Measurements from ENCODE around the gene ADAMTS14. TPM values are rescaled to one million over a fixed set of nuclear protein-coding genes. Genes with fewer than 3 reads are reported as not detected.

The ADAMTS14 gene
- total RNA-seq, 2 donors from 2014 or later: 0.33 TPM; not detected in 1

DNA sequence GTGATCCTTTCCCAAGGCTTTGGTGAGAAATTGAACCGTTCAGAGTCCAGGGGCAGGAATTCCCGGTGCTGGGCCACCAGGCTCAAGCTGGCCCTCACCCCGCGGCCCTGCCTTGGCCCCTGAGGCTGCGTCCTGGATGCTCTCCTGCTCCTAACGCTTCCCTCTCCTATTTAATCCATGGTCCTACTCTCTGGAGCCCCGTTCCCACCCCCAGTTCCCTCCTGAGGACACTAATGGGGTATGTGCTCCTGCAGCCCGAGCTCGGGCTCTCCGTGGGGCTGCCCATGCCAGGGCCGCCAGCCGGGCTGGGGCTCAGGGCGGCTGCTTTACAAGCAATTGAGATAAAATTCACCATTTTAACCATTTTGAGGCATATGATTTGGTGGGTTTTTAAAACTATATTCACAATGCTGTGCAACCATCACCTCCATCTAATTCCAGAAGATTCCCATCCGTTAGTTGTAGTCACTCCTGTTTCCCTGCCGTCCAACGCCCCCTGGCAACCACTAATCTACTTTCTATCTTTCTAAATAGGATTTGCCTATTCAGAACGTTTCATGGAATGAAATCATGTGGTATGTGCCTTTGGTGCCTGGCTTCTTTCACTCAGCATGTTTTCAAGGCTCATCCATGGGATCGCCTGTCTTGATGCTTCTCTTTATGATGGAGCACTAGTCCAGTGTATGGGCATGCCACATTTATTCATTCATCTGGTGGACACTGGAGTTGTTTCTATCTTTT is 33.0 kb downstream of the ADAMTS14 start:
- Histone ChIP-seq H3K4me1 (no peaks in the 10 kb centered on the region), H3K9me3 (no peaks in the 10 kb centered on the region), H3K27ac (no peak overlapping the region), H3K27me3 (no peaks in the 10 kb centered on the region), H3K4me3 (no peak overlapping the region), H3K36me3 (replicated peaks in 1 of 2; ENCODE audit: insufficient read depth in 1 of 2, low read depth in 2 of 2) (no peaks in the 10 kb centered on the region)
- 77 to 78% methylated on average over 18 of the region's 18 CpGs for WGBS, 2 donors
- no peak for ATAC-seq
- intact Hi-C loops (cut with DNase I): no loop called here
- no peak for DNase-seq
- TF ChIP-seq, protein P1, sequence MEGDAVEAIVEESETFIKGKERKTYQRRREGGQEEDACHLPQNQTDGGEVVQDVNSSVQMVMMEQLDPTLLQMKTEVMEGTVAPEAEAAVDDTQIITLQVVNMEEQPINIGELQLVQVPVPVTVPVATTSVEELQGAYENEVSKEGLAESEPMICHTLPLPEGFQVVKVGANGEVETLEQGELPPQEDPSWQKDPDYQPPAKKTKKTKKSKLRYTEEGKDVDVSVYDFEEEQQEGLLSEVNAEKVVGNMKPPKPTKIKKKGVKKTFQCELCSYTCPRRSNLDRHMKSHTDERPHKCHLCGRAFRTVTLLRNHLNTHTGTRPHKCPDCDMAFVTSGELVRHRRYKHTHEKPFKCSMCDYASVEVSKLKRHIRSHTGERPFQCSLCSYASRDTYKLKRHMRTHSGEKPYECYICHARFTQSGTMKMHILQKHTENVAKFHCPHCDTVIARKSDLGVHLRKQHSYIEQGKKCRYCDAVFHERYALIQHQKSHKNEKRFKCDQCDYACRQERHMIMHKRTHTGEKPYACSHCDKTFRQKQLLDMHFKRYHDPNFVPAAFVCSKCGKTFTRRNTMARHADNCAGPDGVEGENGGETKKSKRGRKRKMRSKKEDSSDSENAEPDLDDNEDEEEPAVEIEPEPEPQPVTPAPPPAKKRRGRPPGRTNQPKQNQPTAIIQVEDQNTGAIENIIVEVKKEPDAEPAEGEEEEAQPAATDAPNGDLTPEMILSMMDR (IDR thresholded peaks at IDR 0.05): no peak
- no peak for TF ChIP-seq POLR2A (IDR thresholded peaks at IDR 0.05)

DNA sequence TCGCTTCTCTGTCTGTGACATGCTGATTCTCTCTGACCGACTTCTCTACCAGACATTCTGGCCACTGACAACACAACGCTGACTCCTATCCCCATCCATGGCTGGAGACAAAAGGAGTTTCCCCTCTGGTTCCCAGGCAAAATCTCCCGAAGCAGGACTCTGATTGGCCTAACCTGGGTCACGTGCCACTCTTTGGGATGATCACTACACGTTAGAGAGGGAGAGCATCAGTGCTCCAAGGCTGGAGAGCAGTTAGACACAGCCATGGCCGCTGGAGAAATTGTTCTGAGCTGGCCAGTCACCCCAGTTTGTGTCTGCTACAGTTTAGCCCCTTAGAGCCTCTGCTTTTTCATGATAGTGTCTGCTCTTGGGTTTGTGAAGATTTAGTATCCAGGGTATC is 38.9 kb downstream of the ADAMTS14 start:
- Histone ChIP-seq H3K27ac (no peak overlapping the region), H3K36me3 (replicated peaks in 1 of 2; ENCODE audit: insufficient read depth in 1 of 2, low read depth in 2 of 2) (no peaks in the 10 kb centered on the region), H3K27me3 (no peaks in the 10 kb centered on the region), H3K4me3 (no peak overlapping the region), H3K9me3 (no peaks in the 10 kb centered on the region), H3K4me1 (no peaks in the 10 kb centered on the region)
- WGBS, 2 donors: 49 to 52% methylated on average over 7 of the region's 7 CpGs
- intact Hi-C loops (cut with DNase I): no loop called here
- ATAC-seq: no peak
- no peak for TF ChIP-seq POLR2A (IDR thresholded peaks at IDR 0.05)
- TF ChIP-seq, protein P1 (IDR thresholded peaks at IDR 0.05): no peak
- DNase-seq: no peak

DNA sequence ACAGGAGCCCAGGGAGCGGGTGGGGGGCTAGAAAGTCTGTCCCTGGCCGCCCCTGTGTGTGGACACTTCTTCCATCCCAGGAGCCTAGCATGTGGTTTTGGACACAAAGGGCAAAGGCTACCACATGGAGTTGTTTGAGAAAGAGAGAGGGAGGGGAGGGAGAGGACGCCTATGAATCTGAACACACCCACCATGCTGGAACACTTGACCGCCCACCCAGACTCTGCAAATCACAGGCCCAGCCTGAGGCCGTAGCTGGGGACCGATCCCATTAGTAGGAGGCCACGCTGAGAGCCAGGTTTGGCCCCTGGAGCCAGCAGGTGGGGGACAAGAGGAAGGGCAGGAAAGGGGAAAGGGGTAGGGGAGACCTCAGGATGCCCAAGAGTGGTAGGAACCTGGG is 39.6 kb downstream of the ADAMTS14 start:
- no peak for ATAC-seq
- WGBS, 2 donors: 66 to 69% methylated on average over 7 of the region's 7 CpGs
- intact Hi-C loops (cut with DNase I): no loop called here
- TF ChIP-seq POLR2A (IDR thresholded peaks at IDR 0.05): no peak
- TF ChIP-seq, protein P1 (IDR thresholded peaks at IDR 0.05): no peak
- Histone ChIP-seq H3K36me3 (replicated peaks in 1 of 2; ENCODE audit: insufficient read depth in 1 of 2, low read depth in 2 of 2) (no peaks in the 10 kb centered on the region), H3K4me3 (no peak overlapping the region), H3K27ac (no peak overlapping the region), H3K9me3 (no peaks in the 10 kb centered on the region), H3K4me1 (no peaks in the 10 kb centered on the region), H3K27me3 (no peaks in the 10 kb centered on the region)
- no peak for DNase-seq

DNA sequence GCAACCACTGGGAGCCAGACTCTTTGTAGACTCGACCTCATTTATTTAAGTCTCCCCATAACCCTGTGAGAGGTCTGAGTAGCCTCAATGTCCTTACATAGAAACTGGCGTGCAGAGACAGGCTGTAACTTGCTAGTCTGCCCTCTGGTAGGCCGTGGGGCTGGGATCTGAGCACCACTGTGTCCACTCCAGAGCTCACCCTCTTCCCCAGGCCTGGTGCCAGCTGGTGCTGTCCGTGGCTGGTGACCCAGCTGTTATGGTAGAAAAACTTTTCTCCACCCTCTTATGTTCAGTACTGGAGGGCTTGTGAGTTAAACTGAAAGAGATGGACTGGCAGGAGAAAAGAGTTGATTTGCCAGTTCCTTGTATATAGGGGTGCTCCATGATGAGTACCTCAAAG is 41.9 kb downstream of the ADAMTS14 start:
- no peaks in the 10 kb centered on the region for H3K9me3 ChIP-seq
- no peaks in the 10 kb centered on the region for H3K27me3 ChIP-seq
- 66 to 77% methylated on average over 4 of the region's 4 CpGs for WGBS, 2 donors
- no peak for ATAC-seq
- no peaks in the 10 kb centered on the region for H3K4me1 ChIP-seq
- H3K4me3 ChIP-seq: no peak overlapping the region
- DNase-seq: no peak
- H3K36me3 ChIP-seq (replicated peaks in 1 of 2; ENCODE audit: insufficient read depth in 1 of 2, low read depth in 2 of 2): no peaks in the 10 kb centered on the region
- intact Hi-C loops (cut with DNase I): no loop called here
- no peak overlapping the region for H3K27ac ChIP-seq
- TF ChIP-seq POLR2A (IDR thresholded peaks at IDR 0.05): no peak
- TF ChIP-seq, protein P1 (IDR thresholded peaks at IDR 0.05): no peak

DNA sequence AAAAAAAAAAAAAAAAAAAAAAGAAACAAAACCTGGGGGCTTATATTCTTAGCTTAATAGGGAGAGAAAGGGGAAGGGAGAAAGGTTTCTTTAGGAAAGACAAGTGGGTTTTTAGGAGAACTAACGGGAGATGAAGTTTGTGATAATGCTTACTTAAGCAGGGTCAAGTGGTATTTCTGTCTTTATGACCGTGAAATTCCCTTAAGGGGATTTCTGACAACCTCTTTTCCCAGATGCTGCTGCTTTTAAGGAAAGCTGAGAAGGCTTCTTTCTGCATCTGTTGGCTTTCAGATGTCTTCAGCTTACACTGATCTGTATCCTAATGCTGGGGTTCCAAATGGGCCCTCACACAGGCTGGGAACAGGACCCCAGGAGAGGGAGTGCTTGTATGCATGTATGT is 42.6 kb downstream of the ADAMTS14 start:
- H3K4me3 ChIP-seq: no peak overlapping the region
- no peak for DNase-seq
- TF ChIP-seq POLR2A (IDR thresholded peaks at IDR 0.05): no peak
- TF ChIP-seq, protein P1 (IDR thresholded peaks at IDR 0.05): no peak
- no peaks in the 10 kb centered on the region for H3K27me3 ChIP-seq
- intact Hi-C loops (cut with DNase I): no loop called here
- H3K4me1 ChIP-seq: no peaks in the 10 kb centered on the region
- H3K27ac ChIP-seq: no peak overlapping the region
- 68 to 79% methylated on average over 2 of the region's 2 CpGs for WGBS, 2 donors
- no peaks in the 10 kb centered on the region for H3K36me3 ChIP-seq (replicated peaks in 1 of 2; ENCODE audit: insufficient read depth in 1 of 2, low read depth in 2 of 2)
- H3K9me3 ChIP-seq: no peaks in the 10 kb centered on the region
- no peak for ATAC-seq

Data from body of pancreas (tissue), 4 donors.